HG03280 (cell line): ENCODE measurements around the gene TGFB2.

Experiments used
- ATAC-seq: cut with Tn5 transposase; IDR thresholded peaks from one replicate; pipeline ENCODE4 v1.9.1; 2021; ENCODE audit warnings: mild to moderate bottlenecking, moderate library complexity; ENCODE audit not compliant: unreplicated experiment

The TGFB2 gene

DNA sequence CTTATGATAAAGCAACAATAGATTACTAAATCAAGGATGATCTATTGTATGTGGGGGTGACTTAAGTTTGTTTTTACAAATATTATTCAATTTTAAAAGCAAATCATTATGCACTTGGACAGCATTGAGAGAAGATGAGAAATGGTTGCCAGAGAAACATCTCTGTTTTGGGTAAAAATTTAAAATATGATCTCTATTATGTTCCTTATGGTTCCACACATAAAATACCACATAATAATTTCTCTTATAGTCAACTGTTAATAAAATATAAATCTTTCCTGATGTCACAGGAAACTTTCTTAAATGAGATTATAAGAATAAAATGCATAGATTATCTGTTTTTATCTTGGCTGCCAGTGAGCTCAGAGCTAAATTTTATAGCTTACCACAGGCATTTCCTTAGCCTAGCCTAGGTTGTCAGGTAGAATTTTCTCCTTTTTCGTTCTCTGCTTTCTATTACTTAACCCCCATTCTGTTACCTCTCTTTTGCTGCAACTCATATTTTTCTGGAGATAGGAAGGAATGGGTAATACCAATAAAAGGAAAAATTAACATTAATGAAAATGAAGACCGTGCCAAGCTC is 109.7 kb downstream of the TGFB2 start:
- ATAC-seq, result no peak

DNA sequence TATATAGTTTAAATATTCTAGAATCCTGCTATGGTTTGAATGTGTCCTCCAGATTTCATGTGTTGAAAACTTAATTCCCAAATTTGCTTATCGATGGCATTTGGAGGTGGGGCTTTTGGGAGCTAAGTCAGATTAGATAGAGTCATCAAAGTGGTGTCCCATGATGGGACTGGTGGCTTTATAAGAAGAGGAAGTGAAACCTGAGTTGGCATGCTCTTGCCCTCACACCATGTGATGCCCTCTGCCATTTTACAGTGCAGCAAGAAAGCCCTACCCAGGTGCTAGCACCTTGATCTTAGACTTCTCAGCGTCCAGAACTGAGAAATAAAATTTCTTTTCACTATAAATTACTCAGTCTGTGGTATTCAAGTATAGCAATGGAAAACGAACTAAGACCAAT is 111.3 kb downstream of the TGFB2 start:
- ATAC-seq, result no peak

GRCh38 chr1:218459450-218459849 is 114.3 kb downstream of the TGFB2 start:
- no peak for ATAC-seq

DNA sequence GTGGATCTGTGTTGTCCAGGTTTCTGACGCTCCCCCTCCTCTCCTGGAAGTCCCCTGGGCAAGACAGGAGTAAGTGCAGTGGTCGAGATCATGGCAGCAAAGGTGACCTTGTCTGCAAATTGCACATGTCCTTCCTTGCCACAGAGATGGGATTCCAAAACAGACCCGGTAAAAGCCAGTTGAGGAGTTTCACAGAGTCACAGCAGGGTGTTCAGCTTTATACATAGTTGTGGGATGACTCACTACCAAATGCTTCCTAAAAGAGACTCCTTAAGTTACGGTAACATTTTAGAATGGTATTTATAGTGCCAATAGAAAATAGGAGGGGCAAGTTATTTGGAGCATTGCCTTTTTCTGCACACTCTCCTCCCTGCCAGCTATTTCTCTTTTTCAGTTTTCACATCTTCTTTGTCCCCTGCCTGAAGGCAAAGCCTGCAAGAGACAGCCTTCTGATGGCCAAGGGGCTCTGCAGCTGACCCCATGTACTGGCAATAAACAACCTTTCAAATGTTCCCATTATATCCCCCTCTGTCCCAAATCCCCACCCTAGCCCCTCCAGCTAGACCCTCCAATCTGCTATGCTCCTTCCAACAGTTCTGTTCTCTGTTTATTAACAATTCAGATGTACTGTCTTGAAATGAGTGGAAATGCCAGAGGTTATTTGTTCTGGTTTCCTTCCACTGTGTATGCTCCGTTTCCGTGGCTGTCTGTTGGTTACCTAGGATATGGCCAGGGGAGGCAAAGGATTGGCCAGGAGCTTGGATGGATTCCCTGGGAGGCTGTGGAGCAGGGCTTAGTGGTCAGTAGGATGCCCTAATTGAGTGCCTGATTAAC is 115.0 kb downstream of the TGFB2 start:
- no peak for ATAC-seq

- no peak for ATAC-seq
These were observed 116.2 kb downstream of the TGFB2 start for GRCh38 chr1:218461351-218461750.

- ATAC-seq, result no peak
These were observed 117.0 kb downstream of the TGFB2 start for GRCh38 chr1:218462116-218462515.

GRCh38 chr1:218462587-218462986 is 117.5 kb downstream of the TGFB2 start:
- ATAC-seq, result no peak

DNA sequence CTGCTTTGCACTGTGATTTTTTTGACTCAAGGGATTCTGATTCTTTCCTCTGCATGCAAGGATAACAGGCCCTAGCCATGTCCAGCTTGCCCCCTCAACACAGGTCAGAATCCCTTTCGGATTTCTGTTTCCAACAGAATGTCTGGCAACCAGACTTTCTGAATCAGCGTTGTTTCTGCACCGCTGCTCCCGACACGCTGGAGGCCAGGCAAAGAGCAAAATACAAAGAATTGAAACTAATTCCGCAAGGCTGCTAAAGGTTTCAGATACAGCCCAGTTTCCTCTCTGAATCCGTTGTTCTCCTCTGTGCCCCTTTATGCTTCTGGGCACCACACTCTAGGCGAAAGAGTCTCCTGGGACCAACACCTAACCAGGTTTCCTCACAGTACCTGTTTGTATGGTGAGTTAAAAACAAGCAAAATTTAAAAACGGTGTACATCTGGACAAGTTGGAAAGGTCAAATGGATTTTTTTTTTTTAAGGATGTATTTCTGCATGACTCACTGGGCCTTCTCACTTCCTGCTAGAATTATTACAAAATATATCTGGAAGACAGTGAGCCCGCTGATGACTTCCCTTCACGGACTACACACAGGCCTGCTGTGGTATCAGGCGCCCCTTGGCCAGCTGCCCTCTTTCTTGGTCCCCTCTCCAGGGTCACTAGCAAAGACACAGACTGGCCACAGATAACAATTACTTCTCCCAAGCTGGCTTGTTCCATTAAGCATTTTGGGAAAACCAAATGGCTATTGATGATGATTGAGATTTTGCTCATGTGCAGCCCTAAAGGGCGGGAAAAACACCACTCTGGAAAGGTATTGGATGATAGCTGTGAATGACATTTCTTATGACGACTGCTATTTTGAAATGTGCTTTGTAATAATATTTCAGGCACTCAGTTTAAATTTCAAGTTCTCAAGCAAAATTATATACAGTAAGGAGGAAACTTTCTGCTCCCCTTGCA is 118.3 kb downstream of the TGFB2 start:
- ATAC-seq, result no peak

DNA sequence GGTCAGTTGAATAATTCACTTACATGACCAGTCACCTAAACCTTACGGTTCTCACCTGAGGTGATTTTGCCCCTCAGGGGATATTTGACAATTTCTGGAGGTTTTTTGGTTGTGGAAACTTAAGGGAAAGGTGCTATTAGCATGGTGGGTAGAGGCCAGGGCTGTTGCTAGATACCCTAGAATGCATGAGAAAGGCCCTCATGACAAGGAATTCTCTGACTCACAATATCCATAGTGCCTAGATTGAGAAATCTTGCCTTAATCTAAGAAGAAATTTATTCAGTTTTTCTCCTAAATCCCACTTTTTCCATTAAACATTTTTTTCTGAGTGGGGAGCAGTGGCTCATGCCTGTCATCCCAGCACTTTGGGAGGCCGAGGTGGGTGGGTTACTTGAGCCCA is 119.7 kb downstream of the TGFB2 start:
- ATAC-seq, result no peak

- no peak for ATAC-seq
These were observed 121.3 kb downstream of the TGFB2 start for GRCh38 chr1:218466341-218467010.

- no peak for ATAC-seq
These were observed 122.3 kb downstream of the TGFB2 start for GRCh38 chr1:218467101-218468072.

DNA sequence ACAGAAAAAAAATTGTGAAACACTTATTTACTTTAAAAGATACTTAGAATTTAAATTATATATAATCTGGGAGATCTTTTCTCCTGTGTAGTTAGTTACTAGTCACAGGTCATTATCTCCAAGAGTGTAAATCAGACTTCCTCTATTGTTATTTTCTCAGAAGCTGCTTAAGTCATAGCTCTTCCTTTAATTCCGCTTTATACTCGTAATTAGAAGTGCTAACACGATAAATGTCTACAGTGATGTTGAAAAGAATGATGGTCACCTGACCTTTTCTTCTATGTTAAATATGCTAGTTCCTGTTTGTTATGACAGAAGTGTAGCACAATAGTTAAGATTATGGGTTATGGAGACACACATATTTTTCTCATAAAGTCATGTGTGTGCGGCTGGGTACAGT is 123.6 kb downstream of the TGFB2 start:
- ATAC-seq, result no peak

GRCh38 chr1:218472885-218473284 is 127.7 kb downstream of the TGFB2 start:
- ATAC-seq, result no peak

- no peak for ATAC-seq
These were observed 128.4 kb downstream of the TGFB2 start for GRCh38 chr1:218473522-218473921.

DNA sequence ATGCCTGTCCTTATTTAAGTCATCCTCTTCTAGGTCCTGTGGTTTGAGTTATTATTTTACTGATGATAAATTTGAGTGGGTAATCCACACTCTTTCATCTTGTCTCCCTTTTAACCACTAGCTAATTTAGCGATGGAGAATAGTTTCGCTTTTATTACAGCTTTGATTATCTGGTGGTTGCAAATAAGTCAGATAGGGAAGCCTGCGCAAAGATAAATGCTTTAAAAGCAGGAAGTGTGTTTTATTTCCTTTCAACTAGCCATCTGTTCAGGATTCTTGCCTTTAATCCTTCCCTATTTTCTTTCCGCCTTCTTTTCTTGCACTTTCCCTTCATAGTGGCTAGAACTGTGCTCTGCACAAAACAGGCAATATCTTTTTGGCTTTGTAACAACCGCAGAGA is 129.0 kb downstream of the TGFB2 start:
- ATAC-seq, result no peak

DNA sequence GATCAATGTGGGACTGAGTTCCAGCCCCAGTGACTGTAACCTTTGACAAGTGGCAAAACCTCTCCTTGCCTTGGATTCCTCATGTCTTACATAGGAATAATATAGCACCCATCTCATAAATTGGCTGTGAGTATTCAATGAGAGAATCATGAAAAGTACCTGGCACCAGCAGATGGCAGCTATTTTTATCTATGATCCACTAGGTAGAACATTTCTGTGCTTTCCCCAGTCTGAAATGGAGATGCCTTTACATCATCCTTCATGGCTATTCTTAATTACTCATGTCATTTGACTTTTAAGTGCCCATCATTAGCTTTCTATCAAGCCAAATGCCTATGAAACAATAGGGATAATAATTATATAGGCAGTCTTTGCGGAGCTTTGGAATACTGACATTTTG is 130.1 kb downstream of the TGFB2 start:
- no peak for ATAC-seq

DNA sequence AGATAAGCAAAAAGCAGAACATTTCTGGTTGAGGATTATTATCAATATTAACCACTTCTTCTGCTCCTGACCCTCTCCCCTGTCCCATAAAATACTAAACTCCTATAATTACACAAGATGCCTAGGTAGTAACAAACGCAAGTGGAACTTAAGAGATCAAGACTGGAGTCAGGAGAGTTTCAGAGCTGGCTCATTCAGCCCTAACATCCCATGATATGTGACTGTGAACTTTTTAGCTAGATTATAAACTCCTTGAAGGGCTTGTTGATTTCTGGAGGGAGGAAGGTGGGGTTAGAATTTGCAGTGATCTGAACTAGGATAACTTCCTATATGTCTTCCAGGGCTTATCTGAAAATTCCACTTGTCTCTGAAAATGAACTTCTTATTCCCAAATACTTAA is 130.6 kb downstream of the TGFB2 start:
- no peak for ATAC-seq

GRCh38 chr1:218476385-218476784 is 131.2 kb downstream of the TGFB2 start:
- ATAC-seq, result no peak

DNA sequence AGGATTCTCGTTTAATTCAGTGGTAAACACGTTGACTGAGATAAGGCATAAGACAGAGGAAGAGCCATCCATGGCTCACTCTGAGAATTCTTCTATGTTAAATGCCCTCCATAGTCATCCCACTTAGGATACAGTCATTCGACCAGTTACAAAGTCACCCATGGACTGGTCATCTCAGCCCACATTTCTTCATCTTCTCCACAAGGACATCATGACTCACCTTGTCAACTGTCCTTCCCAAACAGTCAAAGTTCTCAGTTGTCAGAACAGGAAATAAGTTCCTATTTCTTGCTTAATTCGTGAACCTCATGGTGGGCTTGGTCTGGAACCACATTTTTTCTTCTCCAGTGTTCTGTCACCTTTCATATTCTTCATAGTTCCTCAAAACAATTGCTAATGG is 133.2 kb downstream of the TGFB2 start:
- no peak for ATAC-seq
